Activated naive CD8-positive, alpha-beta T cell treated with anti-CD3 and anti-CD28 coated beads, Interleukin-2, amount 10 ng/mL, durations not matched to agents 7 days and 5 days (primary cell): ENCODE data around the gene NRN1L. TPM values are rescaled to one million over a fixed set of nuclear protein-coding genes. Genes with fewer than 3 reads are reported as not detected.

ENCODE experiments used
- ATAC-seq: fragments of 150-1000 bp; cut with Tn5 transposase; one replicate; pipeline ENCODE4 v1.10.0; 2021; ENCODE audit warnings: low read depth, moderate library complexity
- POLR2A ChIA-PET: fragments of 350-600 bp; sonication (Branson Sonifier 250); formaldehyde crosslinking; loops from one replicate; lab custom pipeline; 2021; ENCODE audit warnings: antibody characterized with exemption; lab: Charles Lee
- DNase-seq: peaks from one replicate; pipeline ENCODE4 v3.0.0; 2021
- H3K27ac Mint-ChIP-seq: one replicate; pipeline ENCODE4 v1.8.0; 2022; ENCODE audit warnings: mild to moderate bottlenecking, mixed read lengths
- H3K27me3 Mint-ChIP-seq: one replicate; pipeline ENCODE4 v1.8.0; 2022; ENCODE audit warnings: mild to moderate bottlenecking, moderate library complexity, mixed read lengths
- H3K36me3 Mint-ChIP-seq: one replicate; pipeline ENCODE4 v1.8.0; 2021; ENCODE audit warnings: mild to moderate bottlenecking, mixed read lengths
- H3K4me1 Mint-ChIP-seq: one replicate; pipeline ENCODE4 v1.8.0; 2021; ENCODE audit warnings: mixed read lengths
- H3K4me3 Mint-ChIP-seq: one replicate; pipeline ENCODE4 v1.8.0; 2022; ENCODE audit warnings: mild to moderate bottlenecking, moderate library complexity, mixed read lengths
- H3K9me3 Mint-ChIP-seq: one replicate; pipeline ENCODE4 v1.8.0; 2021; ENCODE audit warnings: mixed read lengths
- total RNA-seq, 2 experiments: library from RNA; stranded (reverse); gene quantifications; one replicate each; pipeline ENCODE4 v1.2.3, GENCODE V29; 2021

The NRN1L gene
- total RNA-seq, 2 experiments from 2014 or later: 2.1 to 3.1 TPM

GRCh38 chr16:67931712-67932461, 47.2 kb downstream of the NRN1L start, which contains the start of gene CTRL:
Gene CTRL (minus strand): TSS chr16:67931862. CDS start chr16:67931852, 10 bp downstream.
- peaks cover 11% of the 10 kb centered on the region for H3K4me1 Mint-ChIP-seq
- H3K27ac Mint-ChIP-seq: no peak within 1 kb of the TSS
- H3K27me3 Mint-ChIP-seq: no peaks in the 10 kb centered on the region
- peaks cover 15% of the 10 kb centered on the region for H3K36me3 Mint-ChIP-seq
- DNase-seq (no peak), ATAC-seq (no peak)
- POLR2A ChIA-PET: interaction anchor here (1.1 kb wide), 2 partner anchors 9 to 46 kb away, joined by 3 to 8 read pairs; no protein-coding TSS in a partner anchor
- H3K4me3 Mint-ChIP-seq: no peak within 1 kb of the TSS
- H3K9me3 Mint-ChIP-seq: no peaks in the 10 kb centered on the region

GRCh38 chr16:67932462-67932840, 47.8 kb downstream of the NRN1L start:
- Mint-ChIP-seq H3K4me3 (no peak overlapping the region), H3K9me3 (no peaks in the 10 kb centered on the region), H3K27me3 (no peaks in the 10 kb centered on the region), H3K27ac (no peak overlapping the region), H3K36me3 (peaks cover 17% of the 10 kb centered on the region), H3K4me1 (peaks cover 17% of the 10 kb centered on the region)
- POLR2A ChIA-PET: no interaction called here
- ATAC-seq: no peak
- no peak for DNase-seq

- no peaks in the 10 kb centered on the region for H3K27me3 Mint-ChIP-seq
- peak overlapping the region; percentile 11 for H3K27ac Mint-ChIP-seq
- no peak for ATAC-seq
- peaks cover 17% of the 10 kb centered on the region for H3K4me1 Mint-ChIP-seq
- no peak for DNase-seq
- peaks cover 16% of the 10 kb centered on the region for H3K36me3 Mint-ChIP-seq
- H3K4me3 Mint-ChIP-seq: no peak overlapping the region
- H3K9me3 Mint-ChIP-seq: no peaks in the 10 kb centered on the region
- POLR2A ChIA-PET: interaction anchor here (0.6 to 3.2 kb wide), 7 partner anchors 9 to 254 kb away, joined by 3 to 14 read pairs (median 3); no protein-coding TSS in a partner anchor
These were observed 49.1 kb downstream of the NRN1L start for GRCh38 chr16:67933805-67934204.

GRCh38 chr16:67934306-67935100, 49.8 kb downstream of the NRN1L start:
- DNase-seq (no peak), ATAC-seq (no peak)
- H3K36me3 Mint-ChIP-seq: peaks cover 21% of the 10 kb centered on the region
- peaks cover 20% of the 10 kb centered on the region for H3K4me1 Mint-ChIP-seq
- peak overlapping the region; percentile 96 for H3K27ac Mint-ChIP-seq
- POLR2A ChIA-PET: interaction anchor here (0.6 to 3.6 kb wide), 15 partner anchors 10 to 393 kb away, joined by 3 to 27 read pairs (median 4); partner anchors contain the start of genes DPEP2, GFOD2 and SLC12A4
- H3K4me3 Mint-ChIP-seq: peak overlapping the region; percentile 99
- no peaks in the 10 kb centered on the region for H3K9me3 Mint-ChIP-seq
- no peaks in the 10 kb centered on the region for H3K27me3 Mint-ChIP-seq

- POLR2A ChIA-PET: interaction anchor here (0.6 to 3.6 kb wide), 39 partner anchors 10 to 453 kb away, joined by 3 to 27 read pairs (median 4); partner anchors contain the start of genes ACD, ATP6V0D1, CARMIL2 and DPEP2
- Mint-ChIP-seq H3K4me1 (peaks cover 26% of the 10 kb centered on the region), H3K27ac (peak overlapping the region; percentile 96), H3K9me3 (no peaks in the 10 kb centered on the region), H3K27me3 (no peaks in the 10 kb centered on the region), H3K4me3 (peak overlapping the region; percentile 99), H3K36me3 (peaks cover 24% of the 10 kb centered on the region)
- no peak for ATAC-seq
- DNase-seq: no peak
These were observed 50.4 kb downstream of the NRN1L start for GRCh38 chr16:67935101-67935401.

- H3K4me3 Mint-ChIP-seq: peak overlapping the region; percentile 99
- peak overlapping the region; percentile 96 for H3K27ac Mint-ChIP-seq
- DNase-seq (peak; percentile 90), ATAC-seq (peak; percentile 84)
- POLR2A ChIA-PET: interaction anchor here (0.6 to 3.6 kb wide), 46 partner anchors 9 to 454 kb away, joined by 3 to 27 read pairs (median 4); partner anchors contain the start of genes ACD, ATP6V0D1, CARMIL2 and CTCF
- no peaks in the 10 kb centered on the region for H3K9me3 Mint-ChIP-seq
- peaks cover 25% of the 10 kb centered on the region for H3K36me3 Mint-ChIP-seq
- no peaks in the 10 kb centered on the region for H3K27me3 Mint-ChIP-seq
- peaks cover 31% of the 10 kb centered on the region for H3K4me1 Mint-ChIP-seq
These were observed 50.9 kb downstream of the NRN1L start for GRCh38 chr16:67935402-67936123.

Other genes with a start within 250 kb of the NRN1L start
- gene CARMIL2, start 239.7 kb upstream of the NRN1L start, total RNA-seq: 100 to 1,000 TPM; 199 to 203 TPM
- gene ACD, start 224.6 kb upstream of the NRN1L start, total RNA-seq: 10 to 100 TPM; 50.7 to 54.2 TPM
- gene PARD6A, start 223.9 kb upstream of the NRN1L start, total RNA-seq: 10 to 100 TPM in 1 of 2 experiments, 1 to 10 TPM in 1; 9.5 to 11.1 TPM
- gene ENKD1, start 218.1 kb upstream of the NRN1L start, total RNA-seq: 10 to 100 TPM in 1 of 2 experiments, 1 to 10 TPM in 1; 9.6 to 12.1 TPM
- gene C16orf86, start 218.1 kb upstream of the NRN1L start, total RNA-seq: 1 to 10 TPM; 5.6 to 5.8 TPM
- 10 to 100 TPM; 12.5 to 14.2 TPM for gene GFOD2, start 165.6 kb upstream of the NRN1L start, total RNA-seq
- 10 to 100 TPM; 23.1 to 23.2 TPM for gene RANBP10, start 78.3 kb upstream of the NRN1L start, total RNA-seq
- under 1 TPM in 1 of 2 experiments, not detected in 1; 0.40 TPM for gene TSNAXIP1, start 78.0 kb upstream of the NRN1L start, total RNA-seq
- 10 to 100 TPM; 48.1 to 50.1 TPM for gene THAP11, start 42.6 kb upstream of the NRN1L start, total RNA-seq
- 10 to 100 TPM; 88.4 TPM for gene NUTF2, start 38.0 kb upstream of the NRN1L start, total RNA-seq
- 10 to 100 TPM; 84.0 to 90.7 TPM for gene CENPT, start 37.2 kb upstream of the NRN1L start, total RNA-seq
- 100 to 1,000 TPM; 119 to 130 TPM for gene EDC4, start 11.8 kb upstream of the NRN1L start, total RNA-seq
- 10 to 100 TPM; 22.8 to 25.6 TPM for gene PSKH1, start 8.4 kb downstream of the NRN1L start, total RNA-seq
- 1 to 10 TPM; 4.9 to 7.2 TPM for gene CTRL, start 47.0 kb downstream of the NRN1L start, total RNA-seq
- gene PSMB10, start 52.0 kb downstream of the NRN1L start, total RNA-seq: 100 to 1,000 TPM; 220 to 246 TPM
- gene LCAT, start 59.2 kb downstream of the NRN1L start, total RNA-seq: 10 to 100 TPM; 17.6 to 23.6 TPM
- gene SLC12A4, start 83.8 kb downstream of the NRN1L start, total RNA-seq: 10 to 100 TPM; 43.9 to 48.7 TPM
- gene DPEP3, start 95.6 kb downstream of the NRN1L start, total RNA-seq: under 1 TPM; 0.54 to 0.64 TPM
- 10 to 100 TPM; 27.5 to 28.6 TPM for gene DPEP2, start 114.6 kb downstream of the NRN1L start, total RNA-seq
- not detected for gene DPEP2NB, start 131.0 kb downstream of the NRN1L start, total RNA-seq
- gene DDX28, start 138.3 kb downstream of the NRN1L start, total RNA-seq: 10 to 100 TPM; 15.2 to 17.0 TPM
- 10 to 100 TPM; 21.1 to 25.2 TPM for gene DUS2, start 138.4 kb downstream of the NRN1L start, total RNA-seq
- 100 to 1,000 TPM; 132 to 139 TPM for gene NFATC3, start 200.5 kb downstream of the NRN1L start, total RNA-seq